K562 (cell line): ENCODE measurements around the gene TBXAS1. TPM values are rescaled to one million over a fixed set of nuclear protein-coding genes. Genes with fewer than 3 reads are reported as not detected.
A peak's percentile ranks its signal among the peaks of the same experiment; 100 is the strongest.

Source experiments
- CREB1 ChIP-seq, 2 experiments: sonication (generic) in 1 of 2; formaldehyde crosslinking in 1 of 2; IDR thresholded peaks; 2 replicates each; pipeline versions ENCODE4 v1.6.1 to v1.8.0; 2012 to 2022; ENCODE audit warnings: inconsistent platforms in 1 of 2, mild to moderate bottlenecking in 1 of 2, missing genetic modification reagents in 1 of 2, moderate library complexity in 1 of 2
- HNRNPH1 ChIP-seq: fragments of 200-400 bp; formaldehyde crosslinking; optimal IDR thresholded peaks from 2 replicates; pipeline ENCODE3; 2017; ENCODE audit warnings: low read depth, mild to moderate bottlenecking, low read length, moderate library complexity
- HOXB6 ChIP-seq: fragments of 250-450 bp; sonication (Bioruptor Pico); IDR thresholded peaks from 2 replicates; pipeline ENCODE4 v1.5.1; 2022; ENCODE audit warnings: mild to moderate bottlenecking, borderline replicate concordance
- KDM4B ChIP-seq, 2 experiments: fragments of 450-650 bp in 1 of 2; sonication (generic) in 1 of 2; IDR thresholded peaks; 2 replicates each; pipeline ENCODE4 v1.6.1; 2016 to 2017; ENCODE audit warnings: borderline replicate concordance in 2 of 2, antibody characterized with exemption in 1 of 2, low read depth in 1 of 2, mild to moderate bottlenecking in 1 of 2
- POLR2A ChIP-seq: fragments of 450-650 bp; conservative IDR thresholded peaks from 2 replicates; pipeline ENCODE4 v1.6.1; 2016
- TAF7 ChIP-seq: fragments of 450-650 bp; IDR thresholded peaks from 2 replicates; pipeline ENCODE4 v1.6.1; 2016; ENCODE audit warnings: missing genetic modification characterization, missing compliant biosample characterization
- TCFL5 ChIP-seq: fragments of 250-450 bp; sonication (Bioruptor Pico); conservative IDR thresholded peaks from 2 replicates; pipeline ENCODE4 v1.6.1; 2021; ENCODE audit warnings: mild to moderate bottlenecking, moderate library complexity, matching md5 sums
- TSC22D4 ChIP-seq: fragments of 450-650 bp; IDR thresholded peaks from 2 replicates; pipeline ENCODE4 v1.6.1; 2016; ENCODE audit warnings: missing genetic modification characterization, missing biosample characterization, control low read depth
- ZBTB1 ChIP-seq: sonication (generic); formaldehyde crosslinking; IDR thresholded peaks from 2 replicates; pipeline ENCODE4 v1.8.1; 2023; ENCODE audit warnings: missing genetic modification reagents, low read depth, mild to moderate bottlenecking, borderline replicate concordance
- ZBTB40 ChIP-seq, 2 experiments: fragments of 450-650 bp in 1 of 2; sonication (generic) in 1 of 2; formaldehyde crosslinking in 1 of 2; IDR thresholded peaks; 2 replicates each; pipeline versions ENCODE4 v1.7.1 to v1.9.0; 2016 to 2022; ENCODE audit warnings: inconsistent platforms in 1 of 2, mild to moderate bottlenecking in 1 of 2, missing genetic modification reagents in 1 of 2
- ZNF140 ChIP-seq: fragments of 250-450 bp; sonication (Bioruptor Pico); IDR thresholded peaks from 2 replicates; pipeline ENCODE4 v1.8.0; 2021; ENCODE audit warnings: moderate library complexity, mild to moderate bottlenecking, inconsistent platforms
- ZNF79 ChIP-seq: fragments of 250-450 bp; sonication (Bioruptor Pico); IDR thresholded peaks from 2 replicates; pipeline ENCODE4 v1.4.0; 2020; ENCODE audit warnings: low read depth, mild to moderate bottlenecking, moderate library complexity
- ZSCAN32 ChIP-seq: fragments of 450-650 bp; formaldehyde crosslinking; IDR thresholded peaks from 2 replicates; pipeline ENCODE4 v1.4.0; 2020; ENCODE audit warnings: mild to moderate bottlenecking, moderate library complexity
- polyA plus RNA-seq, 8 experiments: library from polyadenylated mRNA; depleted of rRNA in 4 of 8; stranded (reverse) in 5 of 8; unstranded in 3 of 8; fragments of >200 nt; fragmentation: Nextera tagmentation in 2 of 8; fragmentation: Illumina TruSeq in 1 of 8; extraction: Ambion mirVana in 2 of 8; extraction: Trizol in 1 of 8; gene quantifications; 2 replicates each; pipeline versions ENCODE4 v1.2.1 to v1.2.3, GENCODE V29; 2011 to 2014; ENCODE audit warnings: inconsistent platforms in 1 of 8, missing spikeins in 1 of 8
- total RNA-seq, 7 experiments: library from RNA; depleted of rRNA in 6 of 7; stranded (reverse); fragments of >200 nt in 6 of 7; fragmentation: Illumina TruSeq in 2 of 7; extraction: Trizol in 2 of 7; gene quantifications; 2 replicates each; pipeline versions ENCODE4 v1.2.1 to v1.2.3, GENCODE V29; 2011 to 2021; ENCODE audit warnings: low replicate concordance in 1 of 7
- TF ChIP-seq, protein P1 (sequence below), 3 experiments: IDR thresholded peaks in 2 of 3; conservative IDR thresholded peaks in 1 of 3; 2 replicates each; pipeline ENCODE4 v1.5.1; 2011 to 2012; ENCODE audit warnings: low read length in 3 of 3, mild to moderate bottlenecking in 3 of 3, control low read depth in 2 of 3, improper control_type of control experiment in 1 of 3, inconsistent platforms in 1 of 3, low read depth in 1 of 3, mixed read lengths in 1 of 3, moderate library complexity in 1 of 3; ENCODE audit not compliant: insufficient read depth in 2 of 3

TBXAS1 gene
- total and polyA plus RNA-seq, 9 of the 15 experiments (the other 6 are each of a cell fraction or from before 2014, with no cell fraction given), result 1.1 to 8.3 (median 1.9) TPM

DNA sequence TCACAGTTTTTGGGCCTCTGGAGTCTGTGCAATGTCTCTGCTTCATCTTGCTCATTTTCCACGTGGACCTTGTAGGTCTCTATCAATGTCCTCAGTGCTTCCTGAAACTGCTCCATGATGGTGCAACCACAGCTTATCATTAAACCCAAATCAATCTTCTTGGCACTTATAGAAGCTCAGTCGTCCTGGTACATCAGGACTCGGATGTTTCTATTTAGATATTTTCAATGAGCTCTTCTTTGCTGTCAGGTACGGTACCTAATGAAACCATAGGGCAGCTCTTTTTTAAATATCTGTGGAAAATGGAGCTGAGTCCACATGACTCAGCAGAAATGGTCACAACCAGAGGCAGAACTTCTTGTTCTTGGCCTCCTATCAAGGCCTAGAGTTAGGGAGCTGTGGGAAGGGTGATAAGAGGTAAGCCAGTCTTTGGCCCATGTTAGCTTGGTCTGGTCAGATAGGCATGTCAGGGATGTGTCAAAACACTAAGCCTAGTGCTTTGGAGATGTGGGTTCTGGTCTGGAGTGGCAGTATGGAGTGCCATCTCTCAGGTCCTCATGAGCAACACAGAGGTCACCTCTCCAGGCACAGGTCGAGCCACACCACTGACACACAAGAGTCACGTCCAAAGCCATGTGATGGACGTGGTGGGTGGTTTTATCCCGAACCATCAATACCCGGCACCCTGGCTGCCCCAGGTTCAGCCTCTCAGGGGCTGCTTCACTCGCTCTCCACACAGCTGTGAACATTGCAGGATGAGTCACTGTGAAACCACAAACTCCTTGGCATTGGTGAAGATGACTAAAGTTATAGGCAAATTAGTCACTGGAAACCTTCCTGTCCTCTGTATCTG lies 87.0 kb downstream of the TBXAS1 start (continued):
- TF ChIP-seq ZBTB40 (IDR thresholded peaks at IDR 0.05) (no peak), ZBTB40 (CRISPR knock-in tag; IDR thresholded peaks at IDR 0.05) (no peak), HNRNPH1 (no peak), ZSCAN32 (no peak), KDM4B (IDR thresholded peaks at IDR 0.05; ENCODE audit: borderline replicate concordance in 2 of 2, low read depth in 1 of 2) (no peak), TSC22D4 (tag) (no peak), POLR2A (peak; percentile 60), CREB1 (IDR thresholded peaks at IDR 0.05) (no peak; the same call in 1 of the 2 replicates), CREB1 (CRISPR knock-in tag; IDR thresholded peaks at IDR 0.05) (no peak; the same call in 1 of the 2 replicates), ZNF79 (CRISPR knock-in tag) (no peak), HOXB6 (CRISPR knock-in tag) (no peak), ZBTB1 (CRISPR knock-in tag) (no peak), TCFL5 (peak; percentile 36; the same call in 1 of the 2 replicates), ZNF140 (CRISPR knock-in tag) (no peak; the same call in 1 of the 2 replicates), TAF7 (tag) (no peak; the same call in 1 of the 2 replicates)
- TF ChIP-seq, protein P1, sequence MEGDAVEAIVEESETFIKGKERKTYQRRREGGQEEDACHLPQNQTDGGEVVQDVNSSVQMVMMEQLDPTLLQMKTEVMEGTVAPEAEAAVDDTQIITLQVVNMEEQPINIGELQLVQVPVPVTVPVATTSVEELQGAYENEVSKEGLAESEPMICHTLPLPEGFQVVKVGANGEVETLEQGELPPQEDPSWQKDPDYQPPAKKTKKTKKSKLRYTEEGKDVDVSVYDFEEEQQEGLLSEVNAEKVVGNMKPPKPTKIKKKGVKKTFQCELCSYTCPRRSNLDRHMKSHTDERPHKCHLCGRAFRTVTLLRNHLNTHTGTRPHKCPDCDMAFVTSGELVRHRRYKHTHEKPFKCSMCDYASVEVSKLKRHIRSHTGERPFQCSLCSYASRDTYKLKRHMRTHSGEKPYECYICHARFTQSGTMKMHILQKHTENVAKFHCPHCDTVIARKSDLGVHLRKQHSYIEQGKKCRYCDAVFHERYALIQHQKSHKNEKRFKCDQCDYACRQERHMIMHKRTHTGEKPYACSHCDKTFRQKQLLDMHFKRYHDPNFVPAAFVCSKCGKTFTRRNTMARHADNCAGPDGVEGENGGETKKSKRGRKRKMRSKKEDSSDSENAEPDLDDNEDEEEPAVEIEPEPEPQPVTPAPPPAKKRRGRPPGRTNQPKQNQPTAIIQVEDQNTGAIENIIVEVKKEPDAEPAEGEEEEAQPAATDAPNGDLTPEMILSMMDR (IDR thresholded peaks at IDR 0.05 in 2 of 3, conservative IDR thresholded peaks at IDR 0.05 in 1 of 3; ENCODE audit: insufficient read depth in 2 of 3, low read depth in 1 of 3, low read length in 3 of 3), result no peak
